Uterus (tissue), 4 donors: ENCODE results near the gene NR1H3. TPM values are rescaled to one million over a fixed set of nuclear protein-coding genes. Genes with fewer than 3 reads are reported as not detected.

Experiments used
- DNase-seq, 2 donors: peaks; one replicate each; pipeline ENCODE4 v3.0.0-alpha.2; 2019 to 2020
- H3K27ac ChIP-seq, 2 donors: fragments of 200-600 bp; sonication (generic); 1 replicate in 1 of 2; 2 replicates in 1 of 2; pipeline ENCODE4 v1.5.1; 2016 to 2018
- H3K27me3 ChIP-seq, 2 donors: fragments of 200-600 bp; sonication (generic); one replicate each; pipeline ENCODE4 v1.5.1; 2018 to 2019; ENCODE audit warnings: control low read depth in 1 of 2
- H3K36me3 ChIP-seq, 2 donors: fragments of 200-600 bp; sonication (generic); one replicate each; pipeline ENCODE4 v1.5.1; 2019; ENCODE audit warnings: control low read depth in 1 of 2
- H3K4me1 ChIP-seq, 2 donors: fragments of 200-600 bp; sonication (generic); one replicate each; pipeline ENCODE4 v1.5.1; 2018 to 2019; ENCODE audit warnings: control low read depth in 1 of 2
- H3K4me3 ChIP-seq, 2 donors: fragments of 200-600 bp; sonication (generic); 1 replicate in 1 of 2; 2 replicates in 1 of 2; pipeline ENCODE4 v1.5.1; 2018 to 2019; ENCODE audit warnings: mild to moderate bottlenecking in 1 of 2
- H3K9me3 ChIP-seq, 2 donors: fragments of 200-600 bp; sonication (generic); one replicate each; pipeline ENCODE4 v1.5.1; 2019; ENCODE audit warnings: control low read depth in 1 of 2
- CTCF ChIP-seq, 4 experiments: fragments of 200-600 bp in 2 of 4; fragments of 450-650 bp in 2 of 4; sonication (generic) in 2 of 4; IDR thresholded peaks; one replicate each; pipeline ENCODE4 v1.5.1; 2016 to 2019; ENCODE audit warnings: antibody characterized with exemption in 4 of 4, mild to moderate bottlenecking in 2 of 4, moderate library complexity in 1 of 4
- POLR2A ChIP-seq, 2 donors: fragments of 450-650 bp; IDR thresholded peaks; one replicate each; pipeline ENCODE4 v1.6.1; 2016; ENCODE audit warnings: antibody characterized with exemption in 2 of 2, mild to moderate bottlenecking in 1 of 2, moderate library complexity in 1 of 2
- intact Hi-C: fragments of 100-400 bp; cut with DNase I; formaldehyde crosslinking; loops from one replicate; pipeline ENCODE4 v1.15.1; 2023; ENCODE audit warnings: low total_unique reads
- total RNA-seq, 4 donors: library from RNA; depleted of rRNA in 3 of 4; stranded (reverse); fragments of >200 nt in 3 of 4; gene quantifications; one replicate each; pipeline versions ENCODE4 v1.1.0 to v1.2.4, GENCODE V29; 2014 to 2023
- donor health status: DM: yes; HTN: yes; CAD: no.

The NR1H3 gene
- total RNA-seq, 4 donors from 2014 or later: 14.1 to 49.0 (median 31.9) TPM

DNA sequence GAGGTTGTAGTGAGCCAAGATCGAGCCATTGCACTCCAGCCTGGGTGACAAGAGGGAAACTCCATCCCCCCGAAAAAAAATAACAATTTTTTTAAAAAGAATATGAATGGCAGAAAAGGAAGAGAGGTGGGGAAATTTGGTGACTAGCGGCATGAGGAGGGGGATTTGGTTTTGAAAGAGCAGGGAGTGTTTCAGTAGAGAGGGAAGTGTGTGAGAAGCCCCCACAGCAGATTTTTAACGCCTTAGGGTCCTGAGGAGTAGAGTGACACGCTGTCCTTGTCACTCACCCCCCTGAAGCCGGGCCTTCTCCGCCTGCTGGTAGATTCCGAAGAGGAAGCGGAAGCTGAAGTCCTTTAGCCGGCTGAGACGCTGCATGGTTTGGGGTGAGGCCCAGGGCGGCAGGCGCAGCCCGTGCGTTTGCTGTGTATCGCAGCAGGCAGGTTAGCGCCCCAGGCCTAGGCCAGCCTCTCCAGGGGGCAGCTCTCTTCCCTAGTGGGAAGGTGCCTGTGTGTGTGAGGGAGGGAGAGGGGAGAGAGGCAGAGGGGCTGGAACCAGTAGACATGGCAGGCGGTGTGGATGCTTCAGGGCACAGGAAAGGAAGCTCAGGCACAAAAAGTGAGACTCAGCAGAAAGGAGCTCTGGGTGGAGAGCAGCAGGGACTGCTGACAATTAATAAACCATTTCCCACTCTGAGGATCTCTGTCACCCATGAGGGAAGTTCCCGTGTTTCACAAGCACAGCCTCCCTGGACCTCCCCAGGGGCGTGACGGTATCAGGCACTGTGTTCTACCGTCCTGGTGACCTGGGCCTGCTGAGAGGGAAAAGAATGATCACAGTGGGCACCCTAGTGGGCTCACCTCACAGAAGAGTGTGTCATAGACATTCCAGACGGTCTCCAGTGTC lies 13.1 kb upstream of the NR1H3 start:
- Histone ChIP-seq H3K4me1 (peaks cover 0 to 7% of the 10 kb centered on the region in 2 donors), H3K4me3 (no peak overlapping the region), H3K27ac (no peak overlapping the region), H3K27me3 (no peaks in the 10 kb centered on the region), H3K36me3 (no peaks in the 10 kb centered on the region), H3K9me3 (no peaks in the 10 kb centered on the region)
- TF ChIP-seq CTCF (IDR thresholded peaks at IDR 0.05): no peak
- intact Hi-C loops: no loop called here
- DNase-seq: no peak

- intact Hi-C loops: no loop called here
- Histone ChIP-seq H3K4me3 (no peak overlapping the region), H3K36me3 (no peaks in the 10 kb centered on the region), H3K9me3 (no peaks in the 10 kb centered on the region), H3K4me1 (peaks cover 0 to 7% of the 10 kb centered on the region in 2 donors), H3K27ac (no peak overlapping the region), H3K27me3 (no peaks in the 10 kb centered on the region)
- TF ChIP-seq POLR2A (IDR thresholded peaks at IDR 0.05) (no peak), CTCF (IDR thresholded peaks at IDR 0.05) (no peak)
- DNase-seq: no peak
These were observed 12.0 kb upstream of the NR1H3 start for GRCh38 chr11:47245611-47246357.

- no peak overlapping the region for H3K4me3 ChIP-seq
- no peaks in the 10 kb centered on the region for H3K36me3 ChIP-seq
- no peaks in the 10 kb centered on the region for H3K27me3 ChIP-seq
- intact Hi-C loops: no loop called here
- no peaks in the 10 kb centered on the region for H3K9me3 ChIP-seq
- no peak overlapping the region for H3K27ac ChIP-seq
- DNase-seq: no peak
- peaks cover 0 to 7% of the 10 kb centered on the region in 2 donors for H3K4me1 ChIP-seq
- no peak for TF ChIP-seq CTCF (IDR thresholded peaks at IDR 0.05)
- no peak for TF ChIP-seq POLR2A (IDR thresholded peaks at IDR 0.05)
These were observed 10.3 kb upstream of the NR1H3 start for GRCh38 chr11:47247502-47247901.

DNA sequence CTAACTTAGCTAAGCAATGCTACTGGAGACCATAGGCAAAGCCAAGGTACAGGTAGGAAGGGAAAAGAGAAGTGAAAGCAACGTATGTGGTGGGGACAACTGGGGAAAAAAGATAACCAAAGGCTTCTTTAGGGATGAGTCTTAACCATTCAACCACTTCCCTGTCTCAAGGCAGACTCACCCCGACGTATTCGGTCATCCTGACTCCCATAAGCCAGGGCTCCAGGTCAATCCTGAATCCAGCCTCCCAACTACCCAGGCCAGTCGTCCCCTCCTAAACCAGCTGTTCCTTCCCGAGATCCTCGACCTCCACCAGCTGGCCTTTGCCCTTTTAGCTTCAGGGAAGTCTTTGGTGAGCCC lies 9.5 kb upstream of the NR1H3 start:
- Histone ChIP-seq H3K4me3 (peak overlapping the region; percentile 69 to 77), H3K27ac (peak overlapping the region; percentile 80 to 83), H3K27me3 (no peaks in the 10 kb centered on the region), H3K9me3 (no peaks in the 10 kb centered on the region), H3K36me3 (no peaks in the 10 kb centered on the region), H3K4me1 (peaks cover 0 to 7% of the 10 kb centered on the region in 2 donors)
- intact Hi-C loops: no loop called here
- TF ChIP-seq POLR2A (IDR thresholded peaks at IDR 0.05) (no peak), CTCF (IDR thresholded peaks at IDR 0.05) (no peak)
- no peak for DNase-seq
